Measurements from ENCODE around the gene CRYGN.

The CRYGN gene

GRCh38 chr7:151425670-151426440 is 14.1 kb downstream of the CRYGN start:
- DNase-seq = no peak

GRCh38 chr7:151424799-151425198 is 15.1 kb downstream of the CRYGN start:
- no peak for DNase-seq

- no peak for DNase-seq
Measured at GRCh38 chr7:151423936-151424335, 16.0 kb downstream of the CRYGN start.

DNA sequence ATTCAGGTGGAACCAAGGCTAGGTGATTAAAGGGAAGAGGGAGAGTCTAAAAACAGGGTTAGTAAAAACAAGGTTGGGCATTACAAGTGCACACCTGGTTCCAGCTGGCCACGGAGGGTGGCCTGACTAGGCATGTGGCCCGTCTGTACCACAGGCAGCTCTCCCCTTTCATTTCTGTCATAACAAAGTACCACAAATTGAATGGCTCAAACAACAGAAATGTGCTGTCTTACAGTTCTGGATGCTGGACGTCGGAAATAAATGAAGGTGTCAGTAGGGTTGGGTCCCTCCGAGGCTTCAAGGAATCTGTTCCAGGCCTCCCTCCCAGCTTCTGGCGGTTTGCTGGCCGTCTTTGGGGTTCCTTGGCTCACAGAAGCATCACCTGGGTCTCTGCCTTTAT is 16.7 kb downstream of the CRYGN start:
- no peak for DNase-seq

- no peak for DNase-seq
Measured at GRCh38 chr7:151422212-151422611, 17.7 kb downstream of the CRYGN start.

GRCh38 chr7:151420144-151420543 is 19.8 kb downstream of the CRYGN start:
- no peak for DNase-seq

GRCh38 chr7:151416941-151417315 is 23.0 kb downstream of the CRYGN start:
- no peak for DNase-seq

DNA sequence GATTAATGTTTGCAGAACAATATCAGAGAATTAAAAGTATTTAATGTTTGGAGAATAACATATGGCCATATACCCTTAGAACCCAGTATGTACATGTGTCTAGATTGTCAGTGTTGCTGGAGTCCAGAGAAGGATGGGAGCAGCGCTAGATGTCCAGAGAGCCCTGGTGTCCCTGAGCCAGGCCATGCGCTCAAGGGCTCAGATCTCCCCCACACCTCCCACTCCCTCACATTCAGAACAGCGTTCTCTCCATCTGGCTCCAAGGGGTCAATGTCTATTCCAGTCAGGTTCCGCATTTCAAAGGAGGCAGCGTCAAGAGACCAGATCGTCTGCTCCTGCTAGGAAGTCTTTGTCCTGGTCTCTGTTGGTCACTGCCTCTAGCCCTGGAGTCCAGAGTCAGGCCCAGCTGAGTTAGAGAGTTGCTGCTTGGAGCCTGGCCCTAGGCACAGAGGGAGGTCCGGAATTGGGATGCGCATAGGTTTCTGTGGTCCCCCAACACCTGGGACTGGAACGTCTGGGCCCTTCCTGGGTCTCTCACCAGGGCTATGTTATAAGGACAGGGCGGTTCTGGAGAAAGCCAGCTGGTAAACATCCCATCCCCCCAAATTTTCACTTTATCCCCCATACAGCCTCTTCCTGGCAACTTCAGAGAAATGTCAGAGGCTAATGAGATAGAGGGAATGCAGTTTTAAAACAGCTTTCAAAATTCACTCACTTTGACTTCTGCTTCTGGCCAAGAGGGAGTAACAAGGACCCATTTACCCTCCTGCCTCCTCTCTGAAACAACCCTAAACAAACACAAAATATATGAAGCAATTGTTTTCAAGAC is 23.6 kb downstream of the CRYGN start:
- DNase-seq = no peak

DNA sequence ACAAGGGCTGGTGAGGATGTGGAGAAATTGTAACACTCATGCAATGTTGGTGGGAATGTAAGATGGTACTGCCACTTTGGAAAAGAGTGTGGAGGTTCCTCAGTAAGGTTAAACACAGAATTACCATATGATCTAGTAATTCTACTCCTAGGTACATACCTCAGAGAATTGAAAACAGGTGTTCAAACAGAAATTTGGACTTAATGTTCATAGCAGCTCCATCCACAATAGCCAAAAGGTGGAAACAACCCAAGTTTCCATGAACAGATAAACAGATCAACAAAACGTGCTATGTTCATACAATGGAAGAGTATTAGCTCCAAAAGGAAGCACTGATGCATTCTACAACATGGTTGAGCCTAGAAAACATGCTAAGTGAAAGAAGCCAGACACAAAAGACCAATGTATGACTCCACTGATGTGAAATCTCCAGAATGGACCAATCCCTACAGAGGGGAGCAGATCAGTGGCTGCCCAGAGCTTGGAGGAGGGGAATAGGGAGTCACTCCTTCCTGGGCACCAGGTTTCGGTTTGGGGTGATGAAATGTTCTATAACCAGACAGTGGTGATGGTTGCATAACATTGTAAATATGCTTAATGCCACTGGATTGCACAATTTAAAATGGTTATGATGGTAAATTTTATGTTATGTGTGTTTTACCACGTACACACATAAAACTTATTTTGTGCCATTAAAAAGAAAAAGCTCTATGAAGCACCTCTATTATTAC is 24.4 kb downstream of the CRYGN start:
- DNase-seq = no peak

GRCh38 chr7:151413241-151413640 is 26.7 kb downstream of the CRYGN start:
- DNase-seq = no peak

GRCh38 chr7:151412318-151412717 is 27.6 kb downstream of the CRYGN start:
- DNase-seq = no peak

DNA sequence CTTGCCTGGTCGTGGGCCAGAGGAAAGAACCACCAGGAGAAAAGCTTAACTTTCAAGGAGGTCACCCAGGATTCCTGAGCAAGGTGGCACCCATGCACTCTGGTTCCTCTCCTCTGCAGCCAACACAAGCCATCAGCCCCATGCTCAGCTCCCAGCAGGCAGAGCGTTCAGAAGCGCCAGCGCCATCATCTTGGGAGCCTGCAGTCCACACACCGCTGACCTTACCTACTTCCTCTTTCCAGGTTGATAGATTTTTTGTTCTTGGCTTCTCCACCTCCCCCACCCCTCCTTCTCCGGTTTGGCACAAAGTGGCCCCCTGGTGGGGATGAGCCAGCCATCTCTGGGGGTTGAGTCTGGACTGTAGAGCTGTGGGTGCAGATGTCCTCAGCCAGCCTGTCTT is 28.4 kb downstream of the CRYGN start:
- no peak for DNase-seq

DNA sequence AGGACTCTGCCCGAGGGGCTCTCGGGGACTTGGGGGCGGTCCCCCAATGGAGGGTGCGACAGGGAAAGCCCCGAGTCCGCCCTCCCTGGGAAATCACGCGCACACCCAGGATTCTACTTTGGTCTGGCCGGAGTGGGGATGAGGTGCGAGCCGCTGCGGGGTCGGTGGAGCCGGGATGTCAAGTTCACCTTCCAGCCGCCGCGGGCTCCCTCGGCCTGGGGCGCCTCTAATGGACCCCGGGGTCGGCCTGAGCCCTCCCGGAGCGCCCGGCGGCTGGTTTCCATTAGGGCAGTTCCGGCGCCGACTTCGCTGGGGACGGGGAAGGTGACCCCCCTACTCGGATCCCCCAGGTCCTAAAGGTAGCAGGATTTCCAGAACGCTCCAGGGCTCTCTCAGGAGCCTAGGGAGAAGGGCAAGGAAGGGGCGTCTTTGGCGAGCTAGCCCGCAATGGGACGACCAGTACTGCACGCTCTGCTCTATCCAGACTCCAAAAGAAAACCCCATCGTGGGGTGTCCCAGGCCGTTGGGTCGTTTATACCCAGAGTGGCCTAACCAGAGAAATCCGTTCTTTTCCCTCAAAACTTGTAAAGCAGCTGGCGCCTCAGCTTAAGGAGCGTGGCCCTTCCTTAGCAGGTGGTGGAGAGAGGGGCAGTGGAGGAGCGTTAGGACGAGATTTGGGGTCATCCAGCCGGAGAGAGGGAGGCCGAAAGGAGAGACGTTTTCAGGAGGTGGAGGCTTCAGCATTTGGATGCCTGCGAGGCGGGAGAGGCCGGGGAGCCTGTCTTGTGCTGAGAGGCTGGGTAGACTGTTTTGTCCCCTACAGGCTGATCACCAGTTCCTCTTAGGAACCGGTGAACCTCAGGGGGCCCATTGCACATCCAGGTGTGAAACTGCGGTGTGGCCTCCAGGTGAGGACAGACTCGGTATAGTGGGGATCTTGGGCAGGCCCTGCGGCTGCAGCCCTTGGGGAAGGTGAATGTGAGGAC is 29.2 kb downstream of the CRYGN start:
- DNase-seq = no peak

- no peak for DNase-seq
Measured at GRCh38 chr7:151409667-151410404, 30.1 kb downstream of the CRYGN start, which contains the start of gene WDR86. TSS of gene WDR86 (minus strand) at chr7:151410038. CDS start at chr7:151409589, 449 bp downstream.

DNA sequence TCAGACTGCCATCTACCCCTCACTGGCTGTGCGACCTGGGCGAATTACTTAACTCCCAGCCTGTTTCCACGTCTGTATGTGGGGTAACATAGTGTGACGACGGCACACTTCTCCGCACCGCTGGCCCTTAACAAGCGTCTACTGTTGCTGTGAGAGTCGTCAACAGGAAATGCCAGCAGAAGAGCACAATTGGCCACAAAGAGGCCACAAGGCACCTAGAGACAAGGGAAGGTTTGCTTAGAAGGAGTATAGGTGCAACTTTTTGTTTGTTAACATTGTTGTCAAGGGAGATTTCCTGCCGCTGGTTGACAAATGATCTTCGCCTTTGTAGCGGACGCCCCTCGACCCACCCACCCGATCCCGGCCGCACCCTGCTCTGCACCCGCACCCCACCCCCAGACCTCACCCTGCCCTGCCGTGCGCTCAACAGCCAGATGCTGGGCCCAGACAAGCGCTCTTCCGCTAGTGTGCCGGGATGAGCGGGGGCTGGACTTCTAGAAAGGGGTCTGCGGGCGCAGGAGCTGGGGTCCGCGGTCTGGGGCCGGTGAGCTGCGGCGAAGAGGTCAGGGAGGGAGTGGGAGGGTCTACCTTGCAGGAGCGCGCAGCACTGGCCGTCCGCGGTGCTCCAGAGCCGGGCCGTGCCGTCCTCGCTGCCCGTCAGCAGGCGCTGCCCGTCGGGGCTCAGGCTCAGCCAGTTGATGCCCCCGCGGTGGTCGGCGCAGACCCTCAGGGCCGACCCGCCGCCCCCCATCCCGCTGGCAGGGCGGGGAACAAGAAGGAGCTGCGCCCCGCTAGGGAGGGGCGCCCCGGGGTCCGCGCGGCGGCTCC is 30.9 kb downstream of the CRYGN start:
- DNase-seq = no peak

GRCh38 chr7:151408498-151408838 is 31.5 kb downstream of the CRYGN start:
- no peak for DNase-seq

- DNase-seq = no peak
Measured at GRCh38 chr7:151406886-151407583, 32.9 kb downstream of the CRYGN start.

GRCh38 chr7:151406051-151406875 is 33.7 kb downstream of the CRYGN start:
- no peak for DNase-seq

DNA sequence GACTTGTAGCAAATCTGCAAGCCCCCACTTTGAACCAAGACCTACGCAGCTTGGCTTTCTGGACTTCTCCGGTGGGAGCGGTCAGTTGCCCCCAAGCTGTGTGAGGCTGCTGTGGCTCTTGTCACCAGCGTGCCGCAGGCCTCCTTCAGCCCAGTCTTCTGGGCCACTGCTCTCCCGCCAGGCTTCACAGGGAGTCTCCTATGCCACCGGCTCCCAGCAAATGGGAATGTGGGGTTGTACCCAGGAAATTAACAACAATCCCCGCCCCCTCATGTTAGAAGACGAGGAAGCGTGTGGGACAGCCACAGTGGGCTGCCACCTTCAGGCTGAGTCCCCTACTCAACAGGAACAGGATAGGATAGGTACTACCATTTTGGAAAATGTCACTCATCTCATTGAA is 34.4 kb downstream of the CRYGN start:
- DNase-seq = no peak

Data from SHP77 (cell line).